Measurements from ENCODE around the gene PANX2.

DNA sequence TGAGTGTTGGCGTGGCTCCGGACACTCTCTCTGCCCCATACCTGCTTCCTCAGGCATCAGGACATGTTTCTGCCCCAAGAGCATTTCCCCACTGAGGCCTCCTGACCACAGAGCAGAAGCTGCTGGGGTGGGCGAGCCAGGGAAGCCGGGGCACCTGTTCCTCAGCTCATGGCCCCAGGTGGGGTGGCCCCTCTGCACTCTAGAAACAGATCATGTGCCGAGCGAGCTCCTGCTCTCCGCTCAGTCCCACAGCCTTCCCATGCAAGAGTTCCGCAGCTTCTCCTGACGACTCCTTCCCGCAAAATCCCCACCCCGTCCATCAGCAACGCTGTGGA lies 22.4 kb upstream of the PANX2 start:
- TF ChIP-seq, protein P1, sequence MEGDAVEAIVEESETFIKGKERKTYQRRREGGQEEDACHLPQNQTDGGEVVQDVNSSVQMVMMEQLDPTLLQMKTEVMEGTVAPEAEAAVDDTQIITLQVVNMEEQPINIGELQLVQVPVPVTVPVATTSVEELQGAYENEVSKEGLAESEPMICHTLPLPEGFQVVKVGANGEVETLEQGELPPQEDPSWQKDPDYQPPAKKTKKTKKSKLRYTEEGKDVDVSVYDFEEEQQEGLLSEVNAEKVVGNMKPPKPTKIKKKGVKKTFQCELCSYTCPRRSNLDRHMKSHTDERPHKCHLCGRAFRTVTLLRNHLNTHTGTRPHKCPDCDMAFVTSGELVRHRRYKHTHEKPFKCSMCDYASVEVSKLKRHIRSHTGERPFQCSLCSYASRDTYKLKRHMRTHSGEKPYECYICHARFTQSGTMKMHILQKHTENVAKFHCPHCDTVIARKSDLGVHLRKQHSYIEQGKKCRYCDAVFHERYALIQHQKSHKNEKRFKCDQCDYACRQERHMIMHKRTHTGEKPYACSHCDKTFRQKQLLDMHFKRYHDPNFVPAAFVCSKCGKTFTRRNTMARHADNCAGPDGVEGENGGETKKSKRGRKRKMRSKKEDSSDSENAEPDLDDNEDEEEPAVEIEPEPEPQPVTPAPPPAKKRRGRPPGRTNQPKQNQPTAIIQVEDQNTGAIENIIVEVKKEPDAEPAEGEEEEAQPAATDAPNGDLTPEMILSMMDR (conservative IDR thresholded peaks at IDR 0.05; ENCODE audit: low read depth, low read length), result no peak
- TF ChIP-seq POLR2A (IDR thresholded peaks at IDR 0.05; ENCODE audit: low read depth, low read length) (no peak), SMC3 (IDR thresholded peaks at IDR 0.05; ENCODE audit: low read depth, low read length) (no peak), RAD21 (IDR thresholded peaks at IDR 0.05; ENCODE audit: low read length) (no peak)

Measured in IMR-90 (cell line).